ENCODE results near the gene VWA2. TPM values are rescaled to one million over a fixed set of nuclear protein-coding genes. Genes with fewer than 3 reads are reported as not detected.
"Not testable (repeated sequence)": the region's sequence is repeated elsewhere in the genome, so short reads cannot be mapped to it uniquely, and the experiment has no call there.

The VWA2 gene
- total RNA-seq, 1 donor from 2014 or later = 0.45 TPM

DNA sequence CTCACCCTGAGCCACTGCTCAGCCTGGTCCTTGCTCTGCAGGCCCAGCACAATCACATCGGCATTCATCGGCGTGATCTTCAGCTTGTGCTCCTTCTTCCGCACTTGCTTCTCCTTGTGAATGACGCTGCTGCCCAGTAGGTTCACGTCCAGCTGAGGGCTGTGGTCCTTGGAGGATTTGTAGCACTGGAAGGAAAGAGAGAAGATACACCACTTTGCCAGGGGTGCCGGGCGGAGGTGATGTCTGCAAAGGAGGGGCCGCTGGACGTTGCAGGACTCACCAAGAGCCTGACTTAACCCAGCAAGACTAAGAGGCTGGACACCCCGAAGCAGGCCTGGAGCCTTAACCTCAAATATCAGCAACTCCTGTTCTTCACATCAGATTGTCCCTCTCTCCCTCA lies 74.8 kb downstream of the VWA2 start:
- DNase-seq (ENCODE audit: low read depth) = no peak

- no peak for DNase-seq (ENCODE audit: low read depth)
These were observed 76.7 kb downstream of the VWA2 start for GRCh38 chr10:114315566-114316420.

- no peak for DNase-seq (ENCODE audit: low read depth)
These were observed 77.7 kb downstream of the VWA2 start for GRCh38 chr10:114316744-114317143.

GRCh38 chr10:114319406-114320248 lies 80.6 kb downstream of the VWA2 start:
- no peak for DNase-seq (ENCODE audit: low read depth)

- DNase-seq (ENCODE audit: low read depth) = peak; percentile 37
These were observed 81.4 kb downstream of the VWA2 start for GRCh38 chr10:114320249-114321116.

DNA sequence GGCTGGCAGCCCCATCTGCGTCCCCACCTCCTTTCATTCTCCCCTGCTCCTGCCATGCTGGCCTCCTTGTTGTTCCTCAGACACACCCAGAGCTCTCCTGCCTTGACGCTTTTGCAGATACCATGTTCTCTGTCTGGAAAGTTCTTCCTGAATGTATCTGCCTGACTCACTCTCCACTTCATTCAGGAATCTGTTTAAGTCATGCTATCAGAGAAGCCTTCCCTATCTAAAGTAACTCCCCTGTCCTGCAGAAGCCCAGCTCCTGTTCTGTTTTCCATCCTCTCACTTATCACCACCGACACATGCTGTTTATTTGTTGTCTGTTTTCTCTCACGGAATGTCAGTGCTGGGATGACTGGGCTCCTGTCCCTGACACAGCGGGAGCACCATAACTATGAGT lies 83.3 kb downstream of the VWA2 start:
- no peak for DNase-seq (ENCODE audit: low read depth)

DNA sequence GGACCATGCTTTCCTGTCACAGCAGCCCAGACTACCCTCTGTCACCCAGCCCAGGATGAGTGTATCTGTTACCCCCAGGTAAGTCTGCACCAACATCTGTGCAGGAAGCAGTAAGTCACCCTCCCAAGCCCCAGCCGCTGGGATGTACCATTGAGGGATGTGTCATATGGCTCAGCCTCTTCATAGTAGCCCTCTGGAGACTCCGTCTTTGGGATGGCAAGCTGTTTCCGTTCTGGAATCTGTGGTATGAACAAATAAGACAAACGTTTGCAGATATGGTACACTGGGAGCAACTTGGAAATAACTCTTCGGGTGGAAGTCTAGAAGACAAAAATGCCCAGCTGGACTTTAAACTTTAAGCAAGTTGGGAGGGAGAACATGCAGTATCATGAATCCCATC lies 84.0 kb downstream of the VWA2 start:
- no peak for DNase-seq (ENCODE audit: low read depth)

GRCh38 chr10:114326795-114327194 lies 87.7 kb downstream of the VWA2 start:
- DNase-seq (ENCODE audit: low read depth) = no peak

DNA sequence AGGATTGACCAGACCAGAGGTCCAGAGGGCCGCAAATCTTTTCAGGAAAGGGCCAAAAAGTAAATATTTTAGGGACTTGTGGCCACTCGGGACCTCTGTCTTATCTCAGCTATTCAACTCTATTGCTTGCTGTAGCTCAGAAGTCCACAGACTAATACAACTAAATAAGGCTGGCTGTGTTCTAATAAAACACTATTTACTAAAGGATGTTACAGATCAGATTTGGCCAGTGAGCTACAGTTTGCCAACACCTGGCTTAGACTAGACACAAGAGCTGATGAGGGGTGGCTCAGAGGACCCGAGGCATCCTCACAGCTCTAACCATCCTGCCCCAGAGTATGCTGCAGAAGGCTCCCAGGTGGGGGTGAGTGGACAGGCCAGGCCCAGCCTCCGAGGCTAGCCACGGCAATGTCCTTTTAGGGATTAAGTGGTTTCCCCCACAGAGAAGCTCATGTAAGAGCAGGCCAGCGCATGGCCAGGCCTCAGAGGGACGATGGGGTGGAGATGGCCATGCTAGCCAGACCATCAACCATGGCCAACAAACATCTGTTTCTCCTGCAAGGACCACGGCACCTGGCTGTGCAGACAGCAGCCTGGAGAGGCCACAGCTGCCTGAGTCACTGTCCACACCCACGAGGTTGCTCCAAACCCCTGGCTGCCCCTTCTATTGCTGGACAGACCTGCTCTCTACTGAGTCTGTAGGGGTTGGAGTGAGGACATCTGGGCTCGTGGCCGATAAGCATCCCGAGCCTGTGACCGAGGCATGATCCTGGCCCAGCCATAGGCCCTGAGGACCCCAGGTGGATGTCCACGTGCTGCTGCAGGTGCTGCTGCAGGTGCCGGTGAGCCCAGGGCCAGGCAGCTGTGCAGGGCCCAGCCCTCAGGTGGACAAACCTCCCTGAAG lies 88.7 kb downstream of the VWA2 start:
- DNase-seq (ENCODE audit: low read depth) = no peak

GRCh38 chr10:114328441-114328812 lies 89.4 kb downstream of the VWA2 start:
- no peak for DNase-seq (ENCODE audit: low read depth)

DNA sequence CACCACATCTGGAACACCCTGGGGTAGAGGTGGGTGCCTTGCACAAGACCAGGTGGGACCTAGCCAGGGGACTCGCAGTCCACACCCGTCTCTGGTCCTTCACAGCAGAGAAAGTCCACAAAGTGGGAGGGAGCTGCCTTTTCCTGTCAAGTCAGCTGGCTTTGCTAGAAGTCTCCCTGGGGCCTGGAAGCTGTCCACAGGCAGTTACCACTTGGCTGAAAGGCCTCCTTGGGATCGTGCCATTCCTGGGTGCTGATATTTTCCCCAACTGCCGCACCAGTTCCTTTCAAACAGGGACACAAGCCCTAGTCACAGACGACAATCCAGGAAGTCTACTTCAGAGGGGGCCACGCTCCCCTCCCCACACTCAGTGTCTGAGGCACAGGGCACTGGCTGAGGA lies 89.8 kb downstream of the VWA2 start:
- DNase-seq (ENCODE audit: low read depth) = no peak

- DNase-seq (ENCODE audit: low read depth) = no peak
These were observed 90.7 kb downstream of the VWA2 start for GRCh38 chr10:114329634-114330365.

GRCh38 chr10:114332301-114333192 lies 93.5 kb downstream of the VWA2 start:
- no peak for DNase-seq (ENCODE audit: low read depth)

DNA sequence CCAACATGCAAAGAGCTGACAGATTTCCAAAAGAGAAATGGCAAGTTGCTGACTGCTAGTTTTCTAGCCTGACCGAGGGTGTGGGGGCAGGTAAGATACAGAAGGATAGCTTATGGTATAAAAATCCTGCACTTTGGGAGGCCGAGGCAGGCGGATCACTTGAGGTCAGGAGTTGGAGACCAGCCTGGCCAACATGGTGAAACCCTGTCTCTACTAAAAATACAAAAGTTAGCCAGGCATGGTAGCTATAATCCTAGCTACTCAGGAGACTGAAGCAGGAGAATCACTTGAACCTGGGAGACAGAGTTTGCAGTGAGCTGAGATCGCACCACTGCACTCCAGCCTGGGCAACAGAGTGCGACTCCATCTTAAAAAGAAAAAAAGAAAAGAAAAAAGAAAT lies 94.4 kb downstream of the VWA2 start:
- DNase-seq (ENCODE audit: low read depth) = not testable (repeated sequence)

DNA sequence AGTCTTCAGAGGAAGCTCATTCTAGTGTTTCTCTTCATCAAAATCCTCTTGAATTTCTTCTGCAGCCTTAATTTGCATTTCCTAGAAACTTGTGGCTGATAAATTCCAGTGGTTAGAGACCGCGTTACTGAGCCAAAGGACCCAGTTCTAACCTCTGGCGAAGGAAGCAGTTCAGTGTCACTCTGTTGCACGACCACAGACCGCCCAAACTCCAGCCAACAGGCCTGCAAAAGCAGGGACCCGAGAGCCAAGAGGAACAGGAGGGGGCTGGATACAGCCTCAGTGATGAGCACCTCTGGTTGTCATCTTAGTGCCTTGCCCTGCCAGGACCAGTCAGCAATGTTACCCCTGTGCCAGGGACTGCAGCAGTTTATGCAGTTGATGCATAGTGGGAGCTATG lies 95.2 kb downstream of the VWA2 start:
- DNase-seq (ENCODE audit: low read depth) = peak; percentile 46

- DNase-seq (ENCODE audit: low read depth) = no peak
These were observed 96.6 kb downstream of the VWA2 start for GRCh38 chr10:114335614-114336013.

DNA sequence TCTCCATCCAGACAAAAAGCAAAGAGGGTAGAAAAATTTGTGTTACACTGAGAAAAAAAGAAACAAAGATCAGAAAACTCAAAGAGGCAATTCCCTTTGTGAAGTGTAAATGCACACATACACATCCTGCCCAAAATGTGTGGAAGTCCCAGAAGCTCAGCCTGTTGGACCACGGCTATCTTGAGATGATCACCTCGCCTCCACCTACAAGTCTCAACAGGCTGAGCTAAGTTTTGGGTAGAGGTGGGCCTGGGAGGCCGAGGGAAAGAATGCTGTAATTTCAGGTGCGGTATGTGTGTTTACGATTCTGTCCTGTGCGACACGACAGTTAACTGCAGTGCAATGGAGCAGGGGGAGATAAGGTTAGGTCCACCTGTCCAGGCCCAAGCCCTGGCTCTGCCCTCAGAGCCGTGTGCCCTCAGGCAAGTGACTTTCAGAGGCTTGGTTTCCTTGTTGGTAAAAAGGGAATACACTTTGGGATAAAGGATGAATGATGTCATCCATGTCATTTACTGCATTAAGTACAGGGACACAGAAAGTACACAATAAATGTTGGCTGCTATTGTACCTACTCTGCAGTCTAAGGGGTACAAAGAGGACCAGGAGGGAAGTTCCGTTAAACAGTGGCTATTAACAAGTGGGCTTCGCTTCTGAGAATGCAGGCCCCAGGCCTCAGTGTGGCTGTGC lies 97.9 kb downstream of the VWA2 start:
- no peak for DNase-seq (ENCODE audit: low read depth)
